Loucy (cell line): ENCODE results near the gene INS.

Experiments used
- CTCF ChIP-seq: fragments of 200-600 bp; sonication (generic); conservative IDR thresholded peaks from 2 replicates; pipeline ENCODE4 v1.5.1; 2014; ENCODE audit warnings: mild to moderate bottlenecking, antibody characterized with exemption, low read length
- EZH2phosphoT487 ChIP-seq: fragments of 200-600 bp; IDR thresholded peaks from 2 replicates; pipeline ENCODE4 v1.6.1; 2018; ENCODE audit warnings: antibody characterized with exemption, mild to moderate bottlenecking, moderate library complexity, borderline replicate concordance

GRCh38 chr11:2173761-2174160 lies 12.8 kb upstream of the INS start:
- no peak for TF ChIP-seq EZH2phosphoT487
- no peak for TF ChIP-seq CTCF
